ENCODE results near the gene BSX. TPM values are rescaled to one million over a fixed set of nuclear protein-coding genes. Genes with fewer than 3 reads are reported as not detected.

The BSX gene
- not detected in 2 replicates for total RNA-seq
- long read RNA-seq = 0 reads

- Mint-ChIP-seq H3K27me3 (ENCODE audit: unreplicated experiment) (peaks cover 87% of the 10 kb centered on the region), H3K4me1 (ENCODE audit: unreplicated experiment) (peaks cover 36% of the 10 kb centered on the region), H3K27ac (ENCODE audit: unreplicated experiment) (no peak within 1 kb of the TSS), H3K36me3 (ENCODE audit: unreplicated experiment) (no peaks in the 10 kb centered on the region), H3K9me3 (ENCODE audit: unreplicated experiment) (no peaks in the 10 kb centered on the region), H3K4me3 (ENCODE audit: unreplicated experiment) (peak within 1 kb of the TSS; percentile 14)
- DNase-seq (ENCODE audit: extremely low spot score, unreplicated experiment) = peak; percentile 87
- no peak for TF ChIP-seq CTCF (IDR thresholded peaks at IDR 0.05)
Measured at GRCh38 chr11:122981388-122982264, at the start of gene BSX. TSS of gene BSX (minus strand) at chr11:122981834. CDS start at chr11:122981671, 163 bp downstream.

DNA sequence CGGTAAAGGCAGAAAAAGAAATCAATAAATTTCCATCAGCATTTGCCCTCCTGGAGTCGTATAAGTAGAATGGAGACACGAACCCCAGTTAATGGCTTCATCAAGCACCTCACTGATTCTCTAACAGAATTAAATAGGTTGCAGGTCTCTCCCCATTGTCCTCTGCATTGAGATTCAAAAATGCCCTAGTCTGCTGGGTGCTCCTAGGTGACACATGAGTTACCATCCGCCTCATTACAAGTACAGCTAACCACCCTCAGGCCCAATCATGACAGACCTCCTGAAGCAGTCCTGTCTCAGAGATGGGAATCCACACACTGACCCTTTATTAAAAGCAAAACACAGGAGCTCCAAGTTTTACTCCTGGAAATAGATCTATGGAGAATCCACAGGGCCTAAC lies 48.9 kb upstream of the BSX start:
- H3K4me1 Mint-ChIP-seq (ENCODE audit: unreplicated experiment) = no peaks in the 10 kb centered on the region
- H3K27me3 Mint-ChIP-seq (ENCODE audit: unreplicated experiment) = peaks cover 29% of the 10 kb centered on the region
- no peak overlapping the region for H3K4me3 Mint-ChIP-seq (ENCODE audit: unreplicated experiment)
- no peak for TF ChIP-seq CTCF (IDR thresholded peaks at IDR 0.05)
- H3K36me3 Mint-ChIP-seq (ENCODE audit: unreplicated experiment) = no peaks in the 10 kb centered on the region
- no peak overlapping the region for H3K27ac Mint-ChIP-seq (ENCODE audit: unreplicated experiment)
- no peaks in the 10 kb centered on the region for H3K9me3 Mint-ChIP-seq (ENCODE audit: unreplicated experiment)
- no peak for DNase-seq (ENCODE audit: extremely low spot score, unreplicated experiment)

- DNase-seq (ENCODE audit: extremely low spot score, unreplicated experiment) = no peak
- H3K4me3 Mint-ChIP-seq (ENCODE audit: unreplicated experiment) = no peak overlapping the region
- peaks cover 5% of the 10 kb centered on the region for H3K4me1 Mint-ChIP-seq (ENCODE audit: unreplicated experiment)
- H3K9me3 Mint-ChIP-seq (ENCODE audit: unreplicated experiment) = no peaks in the 10 kb centered on the region
- peak; percentile 73 for TF ChIP-seq CTCF (IDR thresholded peaks at IDR 0.05)
- H3K36me3 Mint-ChIP-seq (ENCODE audit: unreplicated experiment) = no peaks in the 10 kb centered on the region
- H3K27me3 Mint-ChIP-seq (ENCODE audit: unreplicated experiment) = peaks cover 42% of the 10 kb centered on the region
- no peak overlapping the region for H3K27ac Mint-ChIP-seq (ENCODE audit: unreplicated experiment)
Measured at GRCh38 chr11:123020968-123021367, 39.3 kb upstream of the BSX start.

DNA sequence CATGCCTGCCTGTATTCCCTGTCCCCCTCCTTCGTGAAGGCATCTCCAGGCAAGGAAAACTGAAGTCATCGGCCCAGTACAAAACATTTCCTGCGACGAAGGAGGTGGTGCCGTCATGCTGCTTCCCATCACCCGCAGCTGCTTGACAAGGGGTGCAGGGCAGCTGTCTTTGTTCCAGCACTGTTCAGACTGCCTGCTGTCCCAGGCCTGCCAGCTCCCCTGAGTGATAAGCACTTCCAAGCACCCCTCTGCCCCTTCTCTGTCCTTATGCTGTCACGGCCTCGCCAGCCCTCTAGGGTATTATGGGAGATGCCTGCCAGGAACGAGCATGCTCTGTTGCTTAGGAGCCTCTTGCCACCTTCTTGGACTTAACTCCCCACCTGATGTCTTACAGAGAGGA lies 37.1 kb upstream of the BSX start:
- H3K4me1 Mint-ChIP-seq (ENCODE audit: unreplicated experiment) = peaks cover 5% of the 10 kb centered on the region
- no peaks in the 10 kb centered on the region for H3K36me3 Mint-ChIP-seq (ENCODE audit: unreplicated experiment)
- TF ChIP-seq CTCF (IDR thresholded peaks at IDR 0.05) = no peak
- H3K27ac Mint-ChIP-seq (ENCODE audit: unreplicated experiment) = no peak overlapping the region
- H3K9me3 Mint-ChIP-seq (ENCODE audit: unreplicated experiment) = no peaks in the 10 kb centered on the region
- no peak overlapping the region for H3K4me3 Mint-ChIP-seq (ENCODE audit: unreplicated experiment)
- peaks cover 38% of the 10 kb centered on the region for H3K27me3 Mint-ChIP-seq (ENCODE audit: unreplicated experiment)
- no peak for DNase-seq (ENCODE audit: extremely low spot score, unreplicated experiment)

DNA sequence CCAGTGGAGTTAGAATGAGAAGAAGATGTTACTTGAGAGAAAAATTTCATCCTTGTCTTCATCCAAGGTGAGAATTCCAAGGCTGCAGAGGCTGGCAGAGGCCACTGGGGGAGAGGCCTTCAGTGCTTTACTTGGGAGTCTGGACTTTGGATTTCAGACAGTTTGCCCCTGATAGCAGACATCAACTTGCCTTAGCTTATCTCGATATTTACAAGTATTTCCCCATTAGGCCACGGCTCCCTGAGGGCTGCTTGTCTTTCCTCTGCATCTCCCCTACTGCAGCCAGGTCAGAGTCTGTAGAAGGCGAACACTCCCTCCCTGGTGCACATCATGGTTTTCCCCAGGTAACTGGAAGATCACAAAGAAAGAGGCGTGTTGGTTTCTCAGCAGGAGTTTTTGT lies 29.9 kb upstream of the BSX start:
- Mint-ChIP-seq H3K4me3 (ENCODE audit: unreplicated experiment) (no peak overlapping the region), H3K27ac (ENCODE audit: unreplicated experiment) (no peak overlapping the region), H3K4me1 (ENCODE audit: unreplicated experiment) (no peaks in the 10 kb centered on the region), H3K9me3 (ENCODE audit: unreplicated experiment) (no peaks in the 10 kb centered on the region), H3K27me3 (ENCODE audit: unreplicated experiment) (peaks cover 52% of the 10 kb centered on the region), H3K36me3 (ENCODE audit: unreplicated experiment) (no peaks in the 10 kb centered on the region)
- TF ChIP-seq CTCF (IDR thresholded peaks at IDR 0.05) = no peak
- DNase-seq (ENCODE audit: extremely low spot score, unreplicated experiment) = peak; percentile 44
